HG03354 (cell line): ENCODE measurements around the gene CHMP3.

Experiments
- ATAC-seq: cut with Tn5 transposase; IDR thresholded peaks from one replicate; pipeline ENCODE4 v1.9.1; 2021; ENCODE audit warnings: mild to moderate bottlenecking; ENCODE audit not compliant: unreplicated experiment, poor library complexity, severe bottlenecking

Gene CHMP3

GRCh38 chr2:86477349-86477748 is 85.9 kb downstream of the CHMP3 start:
- no peak for ATAC-seq

DNA sequence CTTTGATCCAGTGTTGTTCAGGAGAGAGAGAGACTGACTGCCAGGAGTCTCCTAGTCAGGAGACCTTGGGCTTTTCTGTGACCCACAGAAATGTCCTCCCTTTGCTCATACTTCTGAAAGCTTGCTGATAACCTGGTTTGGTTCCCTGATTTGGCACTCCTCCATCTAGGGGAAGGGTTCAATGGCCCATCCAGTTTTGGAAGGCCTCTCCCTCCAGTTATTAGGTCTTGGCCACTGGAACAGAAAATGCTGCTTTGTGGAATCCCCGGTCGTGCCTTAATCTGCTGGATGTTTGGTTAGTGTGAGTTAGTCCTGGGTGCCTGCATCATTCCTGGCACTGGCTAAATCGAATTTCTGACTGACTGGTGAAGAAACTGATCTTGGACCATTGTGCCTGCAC is 86.3 kb downstream of the CHMP3 start:
- no peak for ATAC-seq

- no peak for ATAC-seq
Observed at GRCh38 chr2:86476092-86476491, 87.2 kb downstream of the CHMP3 start.

DNA sequence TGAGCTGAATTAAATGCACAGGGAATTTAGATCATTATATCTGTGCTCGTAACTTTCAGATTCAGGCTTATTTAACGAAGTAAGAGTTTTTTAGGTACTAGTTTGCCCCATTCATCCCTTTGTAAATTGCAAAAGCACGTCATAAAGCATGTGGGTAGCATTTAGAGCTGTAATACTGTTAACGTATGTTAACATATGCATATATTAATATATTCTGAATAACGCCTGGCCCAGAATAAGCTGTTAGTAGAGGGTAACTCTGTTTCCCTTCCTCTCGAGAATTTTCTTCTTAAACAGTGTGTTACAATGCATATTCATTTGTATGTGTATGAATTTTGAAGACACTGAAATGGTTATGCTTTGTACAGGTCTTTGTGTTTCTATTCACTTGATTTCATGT is 91.6 kb downstream of the CHMP3 start:
- ATAC-seq = no peak

DNA sequence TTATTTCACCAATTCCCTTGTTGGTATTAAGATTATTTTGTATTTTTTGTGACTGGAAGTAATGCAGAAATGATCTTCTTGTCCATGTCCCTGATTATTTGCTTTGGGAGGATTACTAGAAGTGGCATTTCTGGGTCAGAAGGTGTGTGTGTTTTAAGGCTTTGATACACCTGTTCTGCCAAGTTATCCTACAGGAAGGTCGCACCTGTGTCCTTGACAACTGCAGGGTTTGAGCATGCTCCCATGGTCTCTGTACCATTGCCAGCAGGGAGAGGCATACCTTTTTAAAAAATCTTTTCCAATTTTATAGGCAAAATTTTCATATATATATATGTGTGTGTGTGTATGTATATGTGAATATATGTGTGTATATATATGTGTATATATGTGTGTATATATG is 92.4 kb downstream of the CHMP3 start:
- ATAC-seq = no peak

DNA sequence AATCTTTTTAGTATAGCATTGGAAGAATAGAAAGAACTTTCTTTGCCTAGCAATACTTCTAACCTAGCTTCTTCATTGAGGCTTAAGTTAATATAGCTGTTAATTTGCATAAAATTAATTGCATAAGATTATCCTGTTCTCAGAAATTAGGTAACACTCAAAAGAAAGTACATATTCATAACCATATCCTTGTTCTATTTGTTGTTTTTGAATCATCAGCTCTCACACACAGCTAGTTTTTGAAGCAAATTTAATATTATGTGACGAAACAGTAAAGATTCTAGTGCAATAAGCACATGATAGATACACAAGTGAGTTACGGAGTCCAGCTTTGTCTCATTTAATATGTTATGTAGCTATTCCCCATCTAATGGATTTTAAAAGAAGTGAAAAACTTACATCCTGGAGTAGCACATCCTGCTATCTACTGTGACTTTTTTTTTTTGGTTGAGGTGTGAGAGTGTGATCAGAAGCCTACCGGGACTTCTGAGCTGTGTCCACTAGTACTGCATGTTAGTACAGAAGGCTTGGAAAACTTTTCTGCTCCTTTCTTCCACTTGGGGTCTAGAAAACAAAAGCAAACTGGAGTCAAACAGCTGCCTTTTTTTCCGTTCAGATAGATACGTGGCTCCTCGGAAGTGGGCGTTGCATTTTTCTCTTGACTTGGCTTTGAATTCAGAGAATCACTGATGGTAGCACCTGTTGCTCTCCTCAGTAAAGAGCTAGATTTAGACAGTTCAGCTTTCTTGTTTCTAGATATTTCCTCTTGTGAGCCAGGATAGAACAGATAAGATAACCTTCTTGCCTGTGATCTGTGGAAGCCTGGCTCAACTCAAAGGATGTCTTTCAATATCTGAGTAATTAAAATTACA is 94.8 kb downstream of the CHMP3 start:
- ATAC-seq = no peak

DNA sequence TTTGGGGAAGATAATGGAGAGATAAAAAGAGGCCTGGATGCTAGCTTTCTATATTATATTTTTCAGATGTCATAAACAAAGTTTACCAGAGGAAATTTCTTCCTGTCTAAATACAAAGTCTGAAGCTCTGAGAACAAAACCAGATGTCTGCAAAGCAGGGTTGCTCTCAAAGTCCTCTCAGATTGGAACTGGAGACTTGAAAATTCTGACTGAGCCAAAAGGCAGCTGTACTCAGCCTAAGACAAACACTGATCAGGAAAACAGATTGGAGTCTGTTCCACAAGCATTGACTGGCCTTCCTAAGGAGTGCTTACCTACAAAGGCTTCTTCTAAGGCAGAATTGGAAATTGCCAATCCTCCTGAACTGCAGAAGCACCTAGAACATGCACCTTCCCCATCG is 96.9 kb downstream of the CHMP3 start:
- ATAC-seq = no peak

DNA sequence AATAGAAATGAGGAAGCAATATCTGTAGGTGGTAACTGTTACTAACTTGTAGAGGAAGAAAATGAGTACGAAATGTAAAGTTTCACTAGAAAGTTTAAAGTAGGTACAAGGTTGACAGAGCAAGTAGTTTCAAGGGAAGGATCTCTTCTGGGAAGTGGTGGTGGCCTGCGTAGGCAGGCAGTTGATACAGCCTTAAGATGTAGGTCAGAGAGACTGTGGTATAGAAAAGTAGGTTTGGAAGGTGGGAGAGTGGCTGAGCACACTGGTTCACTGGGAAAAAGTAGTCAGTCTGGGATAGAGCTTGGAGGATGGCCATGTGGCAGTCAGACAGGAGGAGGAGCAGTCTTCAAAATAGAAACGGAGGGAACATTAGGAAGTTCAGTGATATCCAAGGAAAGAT is 98.6 kb downstream of the CHMP3 start:
- ATAC-seq = no peak

DNA sequence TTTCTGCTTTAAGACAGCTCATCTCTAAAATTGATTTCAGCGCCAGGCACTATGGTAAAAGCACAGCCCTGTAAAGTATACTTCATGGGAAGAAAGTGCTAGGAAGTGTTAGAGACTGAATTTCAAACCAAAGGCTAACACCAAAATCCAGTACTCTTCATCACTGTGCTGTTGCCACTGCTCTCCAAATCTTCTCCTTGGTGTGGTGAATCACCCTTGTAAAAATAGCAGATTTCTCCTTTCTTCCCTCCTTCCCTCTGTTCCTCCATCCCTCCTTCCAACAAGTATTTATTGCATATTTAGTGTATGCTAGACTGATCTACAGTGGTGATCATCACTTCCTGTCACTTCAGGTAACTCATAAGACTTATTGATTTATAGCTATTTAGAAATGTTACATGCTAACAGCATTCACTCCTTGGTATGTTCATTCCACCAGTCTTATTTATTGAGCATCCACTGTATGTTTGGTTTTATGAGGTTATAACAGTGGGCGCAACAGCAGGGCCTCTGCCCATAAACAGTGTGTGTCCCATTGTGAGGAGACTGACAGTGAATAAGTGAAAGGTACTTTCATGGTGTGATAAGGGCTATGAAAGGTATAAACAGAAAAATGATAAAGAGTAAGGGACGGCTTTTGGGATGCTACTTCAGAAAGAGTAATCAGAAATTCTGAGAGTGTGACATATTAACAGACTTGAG is 102.0 kb downstream of the CHMP3 start:
- ATAC-seq = no peak

GRCh38 chr2:86455181-86455580 is 108.1 kb downstream of the CHMP3 start:
- ATAC-seq = no peak

- ATAC-seq = no peak
Observed at GRCh38 chr2:86454238-86454637, 109.0 kb downstream of the CHMP3 start.

DNA sequence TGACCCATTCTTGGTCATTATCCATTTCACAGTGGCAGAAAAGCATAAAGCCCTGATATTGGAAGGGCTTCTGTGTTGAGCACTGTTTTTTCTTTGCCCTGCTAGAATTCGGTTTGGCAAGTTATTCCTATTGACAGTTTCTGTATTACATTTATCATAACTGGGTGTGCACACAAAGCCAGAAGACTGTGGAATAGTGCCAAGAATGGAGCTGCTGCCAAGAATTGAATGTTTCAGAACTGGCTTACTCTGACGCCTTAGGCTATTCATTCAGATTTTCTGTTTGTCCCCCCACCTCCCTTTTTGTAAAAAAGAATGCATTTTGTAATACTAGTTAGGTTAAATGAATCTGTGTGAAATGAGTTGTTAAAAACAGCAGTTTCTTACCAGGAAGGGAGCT is 109.4 kb downstream of the CHMP3 start:
- ATAC-seq = no peak
